Endothelial cell of umbilical vein (primary cell): ENCODE results near the gene ZNF268. TPM values are rescaled to one million over a fixed set of nuclear protein-coding genes. Genes with fewer than 3 reads are reported as not detected.

ENCODE experiments used
- BruUV-seq: library from RNA; stranded (reverse); fragments of 400-500 nt; replicated peaks from 2 replicates; lab custom pipeline; 2021; lab: Mats Ljungman, UMichigan
- CTCF ChIA-PET: fragments of 300-600, 350-600 bp; sonication (Branson Sonifier 250); formaldehyde crosslinking; loops from one replicate; lab custom pipeline; 2021; ENCODE audit warnings: antibody characterized with exemption, inconsistent platforms; lab: Charles Lee
- POLR2A ChIA-PET: fragments of 300-600, 350-600 bp; sonication (Branson Sonifier 250); formaldehyde crosslinking; loops from one replicate; lab custom pipeline; 2021; ENCODE audit warnings: antibody characterized with exemption, inconsistent platforms; lab: Charles Lee
- DNase-seq: peaks from one replicate; pipeline ENCODE4 v3.0.0-alpha.2; 2011; ENCODE audit warnings: low read depth, low spot score
- FAIRE-seq: peaks from 2 replicates; lab custom pipeline; 2011; peaks lifted over from hg19 to GRCh38; lab: Jason Lieb, UNC
- H2AFZ ChIP-seq: 2 replicates; pipeline ENCODE4 v1.6.0; 2012; ENCODE audit warnings: low read depth, low read length, control low read depth, inconsistent platforms
- H3K27ac ChIP-seq: 2 replicates; pipeline ENCODE4 v1.5.1; 2011; ENCODE audit warnings: low read depth, mild to moderate bottlenecking, control low read depth, low read length, moderate library complexity; ENCODE audit not compliant: insufficient read depth
- H3K27me3 ChIP-seq, 2 experiments: 2 replicates each; pipeline versions ENCODE4 v1.6.0 to v1.6.1; 2011; ENCODE audit warnings: low read length in 2 of 2, mixed read lengths in 1 of 2; ENCODE audit not compliant: control insufficient read depth in 2 of 2, insufficient read depth in 2 of 2
- H3K36me3 ChIP-seq, 2 experiments: 2 replicates in 1 of 2; 3 replicates in 1 of 2; pipeline ENCODE4 v1.5.1; 2011; ENCODE audit warnings: low read length in 2 of 2, mild to moderate bottlenecking in 1 of 2, moderate library complexity in 1 of 2; ENCODE audit not compliant: control insufficient read depth in 2 of 2, insufficient read depth in 2 of 2; ENCODE audit errors: extremely low read depth in 1 of 2
- H3K4me1 ChIP-seq: 3 replicates; pipeline ENCODE4 v1.5.1; 2011; ENCODE audit warnings: mild to moderate bottlenecking, low read length; ENCODE audit not compliant: control insufficient read depth, insufficient read depth; ENCODE audit errors: extremely low read depth
- H3K4me2 ChIP-seq: 2 replicates; pipeline ENCODE4 v1.6.1; 2011; ENCODE audit warnings: low read length, control low read depth, mixed read lengths; ENCODE audit not compliant: insufficient read depth
- H3K4me3 ChIP-seq, 3 experiments: fragments of 200-600 bp in 1 of 3; sonication (generic), shearing (Covaris generic) in 1 of 3; replicated peaks in 1 of 3; 2 replicates each; pipeline ENCODE4 v1.5.1; 2011 to 2016; ENCODE audit warnings: control low read depth in 3 of 3, low read length in 3 of 3, mild to moderate bottlenecking in 2 of 3, inconsistent platforms in 1 of 3, low read depth in 1 of 3, moderate library complexity in 1 of 3; ENCODE audit not compliant: insufficient read depth in 1 of 3
- H3K79me2 ChIP-seq: 2 replicates; pipeline ENCODE4 v1.6.0; 2012; ENCODE audit warnings: low read length, inconsistent platforms; ENCODE audit not compliant: control insufficient read depth, insufficient read depth
- H3K9ac ChIP-seq: replicated peaks from 2 replicates; pipeline ENCODE3; 2011; ENCODE audit warnings: low read length, control low read depth; ENCODE audit not compliant: insufficient read depth; ENCODE audit errors: extremely low read depth
- H3K9me1 ChIP-seq: replicated peaks from 3 replicates; pipeline ENCODE4 v1.6.0; 2011; ENCODE audit warnings: mild to moderate bottlenecking, low read length; ENCODE audit not compliant: control insufficient read depth, insufficient read depth; ENCODE audit errors: extremely low read depth
- H3K9me3 ChIP-seq: replicated peaks from 2 replicates; pipeline ENCODE4 v1.5.1; 2012; ENCODE audit warnings: low read length, inconsistent platforms; ENCODE audit not compliant: control insufficient read depth, insufficient read depth
- H4K20me1 ChIP-seq: replicated peaks from 2 replicates; pipeline ENCODE3; 2011; ENCODE audit warnings: mild to moderate bottlenecking, low read length; ENCODE audit not compliant: control insufficient read depth, insufficient read depth; ENCODE audit errors: extremely low read depth
- GATA2 ChIP-seq: IDR thresholded peaks from 2 replicates; pipeline ENCODE4 v1.7.0; 2011; ENCODE audit warnings: low read depth, mild to moderate bottlenecking, moderate library complexity, mixed read lengths, low read length; ENCODE audit not compliant: insufficient read length, insufficient read depth
- JUN ChIP-seq: IDR thresholded peaks from 2 replicates; pipeline ENCODE4 v1.6.1; 2011; ENCODE audit warnings: borderline replicate concordance, low read depth; ENCODE audit not compliant: insufficient read length, insufficient read depth
- MYC ChIP-seq: IDR thresholded peaks from one replicate; pipeline ENCODE4 v1.6.1; 2011; ENCODE audit warnings: mild to moderate bottlenecking, low read depth, low read length
- POLR2A ChIP-seq: IDR thresholded peaks from 2 replicates; pipeline ENCODE4 v1.6.1; 2012; ENCODE audit warnings: low read depth, mild to moderate bottlenecking, control low read depth, low read length
- POLR2AphosphoS5 ChIP-seq: IDR thresholded peaks from 2 replicates; pipeline ENCODE4 v1.6.1; 2012; ENCODE audit warnings: low read depth, mild to moderate bottlenecking, control low read depth, low read length, moderate library complexity; ENCODE audit not compliant: insufficient read depth
- dilution Hi-C: fragments of 300-500 bp; cut with MboI; formaldehyde crosslinking; loops from one replicate; pipeline ENCODE4 v1.15.0; 2019; ENCODE audit warnings: low sequenced_read_pairs; ENCODE audit not compliant: extremely low pct_ligation_motif_present
- intact Hi-C: fragments of 100-400 bp; cut with micrococcal nuclease; formaldehyde crosslinking; loops from one replicate; pipeline ENCODE4 v1.10.0; 2022
- polyA plus RNA-seq, 4 experiments: library from polyadenylated mRNA; depleted of rRNA in 3 of 4; stranded (reverse) in 3 of 4; unstranded in 1 of 4; fragments of >200 nt; gene quantifications; 2 replicates each; pipeline versions ENCODE4 v1.2.1 to v1.2.3, GENCODE V29; 2011 to 2012; ENCODE audit warnings: missing spikeins in 1 of 4
- total RNA-seq: library from RNA; stranded (reverse); gene quantifications from 2 replicates; pipeline ENCODE4 v1.2.3, GENCODE V29; 2021
- TF ChIP-seq, protein P1 (sequence below): IDR thresholded peaks from 2 replicates; pipeline ENCODE4 v1.6.1; 2011; ENCODE audit not compliant: insufficient read depth, insufficient read length

ZNF268 gene
- total and polyA plus RNA-seq, 2 donors (not counting 3 experiments of a cell fraction or from before 2014, with no cell fraction given) = 7.7 to 17.3 TPM

DNA sequence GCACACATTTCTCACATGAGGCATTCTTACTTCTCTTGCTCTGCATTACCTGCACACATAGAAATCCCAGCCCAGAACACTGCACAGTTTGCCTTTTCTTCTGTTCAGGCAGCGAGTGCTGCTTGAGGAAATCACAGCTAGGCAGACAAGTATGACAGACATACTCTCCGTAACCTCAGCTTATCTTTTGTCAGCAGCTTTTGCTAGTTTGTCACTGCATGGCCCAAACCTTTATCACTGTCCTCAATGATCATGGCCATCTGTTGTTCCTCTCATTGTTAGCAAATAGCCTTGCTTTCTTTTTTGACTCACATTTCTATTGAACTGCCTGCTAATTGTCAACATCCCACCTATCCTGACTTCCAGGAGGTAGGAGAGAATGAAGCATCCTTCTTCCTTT lies 45.5 kb upstream of the ZNF268 start:
- intact Hi-C loops = no loop called here
- FAIRE-seq (no peak), DNase-seq (no peak)
- Histone ChIP-seq H3K79me2 (no peaks in the 10 kb centered on the region), H3K36me3 (peaks cover 0 to 3% of the 10 kb centered on the region in 2 experiments), H3K9me3 (peaks cover 2% of the 10 kb centered on the region), H3K4me1 (no peaks in the 10 kb centered on the region), H3K4me3 (no peak overlapping the region), H4K20me1 (no peaks in the 10 kb centered on the region), H3K4me2 (no peak overlapping the region), H3K27me3 (no peaks in the 10 kb centered on the region), H3K9me1 (no peaks in the 10 kb centered on the region), H2AFZ (no peak overlapping the region), H3K9ac (no peak overlapping the region), H3K27ac (no peak overlapping the region)
- BruUV-seq = no TSS peak
- TF ChIP-seq MYC (no peak), GATA2 (no peak), JUN (no peak), POLR2AphosphoS5 (no peak)
- TF ChIP-seq, protein P1, sequence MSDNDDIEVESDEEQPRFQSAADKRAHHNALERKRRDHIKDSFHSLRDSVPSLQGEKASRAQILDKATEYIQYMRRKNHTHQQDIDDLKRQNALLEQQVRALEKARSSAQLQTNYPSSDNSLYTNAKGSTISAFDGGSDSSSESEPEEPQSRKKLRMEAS = no peak
- POLR2A ChIA-PET = no interaction called here
- dilution Hi-C loops = no loop called here
- CTCF ChIA-PET = no interaction called here

DNA sequence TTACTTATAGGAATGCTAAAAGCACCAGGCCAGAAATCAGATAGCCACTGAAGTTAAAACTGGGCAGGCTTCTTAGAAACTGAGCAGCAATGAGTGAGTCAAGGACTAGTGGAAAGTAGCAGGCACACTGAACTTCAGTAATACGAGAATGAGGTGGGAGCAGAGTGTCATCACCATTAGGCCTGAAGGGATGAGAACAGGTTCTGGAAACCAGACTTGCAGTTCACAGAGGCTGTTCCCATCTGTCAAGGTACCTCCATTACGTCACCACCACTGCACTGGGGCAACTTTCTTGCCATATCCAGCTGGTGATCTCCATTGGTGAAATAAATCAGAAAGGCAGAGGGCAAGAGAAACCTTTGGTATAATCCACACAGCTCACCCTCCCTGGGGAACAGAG lies 35.3 kb upstream of the ZNF268 start:
- Histone ChIP-seq H3K9ac (no peak overlapping the region), H3K4me2 (no peak overlapping the region), H3K4me1 (no peaks in the 10 kb centered on the region), H3K27me3 (no peaks in the 10 kb centered on the region), H3K36me3 (peaks cover 3 to 5% of the 10 kb centered on the region in 2 experiments), H4K20me1 (no peaks in the 10 kb centered on the region), H3K9me3 (peaks cover 6% of the 10 kb centered on the region), H3K79me2 (no peaks in the 10 kb centered on the region), H3K4me3 (no peak overlapping the region), H3K9me1 (no peaks in the 10 kb centered on the region), H3K27ac (no peak overlapping the region), H2AFZ (no peak overlapping the region)
- FAIRE-seq (no peak), DNase-seq (no peak)
- ChIA-PET CTCF (no interaction called here), POLR2A (no interaction called here)
- BruUV-seq = no TSS peak
- intact Hi-C loops (no loop called here), dilution Hi-C loops (no loop called here)
- TF ChIP-seq POLR2A = no peak
- no peak for TF ChIP-seq POLR2AphosphoS5
